Prostate gland (tissue), 2 donors: Measurements from ENCODE around the gene TNFAIP6.

Source experiments
- CTCF ChIP-seq, 4 experiments: fragments of 200-600 bp in 2 of 4; fragments of 450-650 bp in 2 of 4; sonication (generic) in 2 of 4; IDR thresholded peaks; 1 replicate in 3 of 4; 2 replicates in 1 of 4; pipeline ENCODE4 v1.5.1; 2016 to 2019; ENCODE audit warnings: antibody characterized with exemption in 4 of 4, mild to moderate bottlenecking in 2 of 4, moderate library complexity in 2 of 4
- POLR2A ChIP-seq: fragments of 450-650 bp; IDR thresholded peaks from one replicate; pipeline ENCODE4 v1.6.1; 2016; ENCODE audit warnings: antibody characterized with exemption, mild to moderate bottlenecking
- POLR2AphosphoS5 ChIP-seq: sonication (generic); formaldehyde crosslinking; IDR thresholded peaks from one replicate; pipeline ENCODE4 v1.6.1; 2017; ENCODE audit warnings: antibody characterized with exemption

- TF ChIP-seq POLR2A (no peak), POLR2AphosphoS5 (no peak), CTCF (IDR thresholded peaks at IDR 0.05) (no peak)
These were observed 60.3 kb downstream of the TNFAIP6 start for GRCh38 chr2:151417650-151418049.
